Activated naive CD4-positive, alpha-beta T cell treated with anti-CD3 and anti-CD28 coated beads, Interleukin-2, amount 50 U/mL, for 24 hours (primary cell): ENCODE results near the gene TCP10L.

Source experiments
- H3K27ac Mint-ChIP-seq: one replicate; pipeline ENCODE4 v1.8.0; 2021; ENCODE audit warnings: mild to moderate bottlenecking, mixed read lengths
- H3K27me3 Mint-ChIP-seq: one replicate; pipeline ENCODE4 v1.8.0; 2021; ENCODE audit warnings: mixed read lengths
- H3K36me3 Mint-ChIP-seq: one replicate; pipeline ENCODE4 v1.8.0; 2021; ENCODE audit warnings: mixed read lengths
- H3K4me1 Mint-ChIP-seq: one replicate; pipeline ENCODE4 v1.8.0; 2021; ENCODE audit warnings: mixed read lengths
- H3K4me3 Mint-ChIP-seq: one replicate; pipeline ENCODE4 v1.8.0; 2021; ENCODE audit warnings: mild to moderate bottlenecking, mixed read lengths
- H3K9me3 Mint-ChIP-seq: one replicate; pipeline ENCODE4 v1.8.0; 2021; ENCODE audit warnings: mixed read lengths

The TCP10L gene

GRCh38 chr21:32597205-32597604, 11.9 kb upstream of the TCP10L start:
- no peaks in the 10 kb centered on the region for H3K9me3 Mint-ChIP-seq
- H3K36me3 Mint-ChIP-seq, result peaks cover 2% of the 10 kb centered on the region
- no peak overlapping the region for H3K27ac Mint-ChIP-seq
- H3K27me3 Mint-ChIP-seq, result no peaks in the 10 kb centered on the region
- no peak overlapping the region for H3K4me3 Mint-ChIP-seq
- H3K4me1 Mint-ChIP-seq, result no peaks in the 10 kb centered on the region

- Mint-ChIP-seq H3K4me3 (no peak overlapping the region), H3K27ac (no peak overlapping the region)
Measured at GRCh38 chr21:32595431-32595830, 10.1 kb upstream of the TCP10L start.

GRCh38 chr21:32593690-32594089, 8.4 kb upstream of the TCP10L start:
- Mint-ChIP-seq H3K4me1 (no peaks in the 10 kb centered on the region), H3K27ac (no peak overlapping the region), H3K4me3 (no peak overlapping the region), H3K27me3 (no peaks in the 10 kb centered on the region), H3K9me3 (no peaks in the 10 kb centered on the region), H3K36me3 (no peaks in the 10 kb centered on the region)

More at GRCh38 chr21:32595431-32595830, 10.1 kb upstream of the TCP10L start:
- Mint-ChIP-seq H3K27me3 (no peaks in the 10 kb centered on the region), H3K9me3 (no peaks in the 10 kb centered on the region), H3K4me1 (no peaks in the 10 kb centered on the region), H3K36me3 (no peaks in the 10 kb centered on the region)

GRCh38 chr21:32592929-32593502, 7.7 kb upstream of the TCP10L start:
- Mint-ChIP-seq H3K36me3 (no peaks in the 10 kb centered on the region), H3K4me3 (no peak overlapping the region), H3K27me3 (no peaks in the 10 kb centered on the region), H3K4me1 (no peaks in the 10 kb centered on the region), H3K27ac (no peak overlapping the region), H3K9me3 (no peaks in the 10 kb centered on the region)

GRCh38 chr21:32590130-32590529, 4.8 kb upstream of the TCP10L start:
- Mint-ChIP-seq H3K4me1 (no peaks in the 10 kb centered on the region), H3K9me3 (no peaks in the 10 kb centered on the region), H3K27me3 (no peaks in the 10 kb centered on the region), H3K36me3 (no peaks in the 10 kb centered on the region), H3K4me3 (no peak overlapping the region), H3K27ac (no peak overlapping the region)

- Mint-ChIP-seq H3K4me3 (no peak overlapping the region), H3K4me1 (no peaks in the 10 kb centered on the region), H3K27ac (no peak overlapping the region), H3K36me3 (no peaks in the 10 kb centered on the region), H3K9me3 (no peaks in the 10 kb centered on the region), H3K27me3 (no peaks in the 10 kb centered on the region)
Measured at GRCh38 chr21:32587651-32588050, 2.3 kb upstream of the TCP10L start.

GRCh38 chr21:32587120-32587519, 1.8 kb upstream of the TCP10L start:
- Mint-ChIP-seq H3K4me3 (no peak overlapping the region), H3K9me3 (no peaks in the 10 kb centered on the region), H3K36me3 (no peaks in the 10 kb centered on the region), H3K27ac (no peak overlapping the region), H3K27me3 (no peaks in the 10 kb centered on the region), H3K4me1 (no peaks in the 10 kb centered on the region)

GRCh38 chr21:32585970-32586369, 647 bp upstream of the TCP10L start:
- Mint-ChIP-seq H3K27me3 (no peaks in the 10 kb centered on the region), H3K36me3 (no peaks in the 10 kb centered on the region), H3K4me1 (no peaks in the 10 kb centered on the region), H3K4me3 (no peak overlapping the region), H3K27ac (no peak overlapping the region), H3K9me3 (no peaks in the 10 kb centered on the region)

GRCh38 chr21:32584472-32584871, 851 bp downstream of the TCP10L start:
- Mint-ChIP-seq H3K4me1 (no peaks in the 10 kb centered on the region), H3K27ac (no peak overlapping the region), H3K36me3 (no peaks in the 10 kb centered on the region), H3K27me3 (no peaks in the 10 kb centered on the region), H3K9me3 (no peaks in the 10 kb centered on the region), H3K4me3 (no peak overlapping the region)

GRCh38 chr21:32581732-32582131, 3.6 kb downstream of the TCP10L start:
- Mint-ChIP-seq H3K27ac (no peak overlapping the region), H3K36me3 (no peaks in the 10 kb centered on the region), H3K4me1 (no peaks in the 10 kb centered on the region), H3K9me3 (no peaks in the 10 kb centered on the region), H3K4me3 (no peak overlapping the region), H3K27me3 (no peaks in the 10 kb centered on the region)

GRCh38 chr21:32580949-32581348, 4.4 kb downstream of the TCP10L start:
- Mint-ChIP-seq H3K27me3 (no peaks in the 10 kb centered on the region), H3K4me3 (no peak overlapping the region), H3K27ac (no peak overlapping the region), H3K9me3 (no peaks in the 10 kb centered on the region), H3K36me3 (no peaks in the 10 kb centered on the region), H3K4me1 (no peaks in the 10 kb centered on the region)

- Mint-ChIP-seq H3K36me3 (no peaks in the 10 kb centered on the region), H3K27ac (no peak overlapping the region), H3K4me1 (no peaks in the 10 kb centered on the region), H3K27me3 (no peaks in the 10 kb centered on the region), H3K4me3 (no peak overlapping the region), H3K9me3 (no peaks in the 10 kb centered on the region)
Measured at GRCh38 chr21:32578107-32578691, 7.1 kb downstream of the TCP10L start.

- Mint-ChIP-seq H3K36me3 (no peaks in the 10 kb centered on the region), H3K27me3 (no peaks in the 10 kb centered on the region), H3K9me3 (no peaks in the 10 kb centered on the region), H3K27ac (no peak overlapping the region), H3K4me1 (peaks cover under 1% of the 10 kb centered on the region), H3K4me3 (no peak overlapping the region)
Measured at GRCh38 chr21:32576011-32576410, 9.3 kb downstream of the TCP10L start.

- no peak overlapping the region for H3K27ac Mint-ChIP-seq
- H3K4me1 Mint-ChIP-seq, result peaks cover 3% of the 10 kb centered on the region
- H3K27me3 Mint-ChIP-seq, result no peaks in the 10 kb centered on the region
- H3K9me3 Mint-ChIP-seq, result no peaks in the 10 kb centered on the region
- no peak overlapping the region for H3K4me3 Mint-ChIP-seq
- no peaks in the 10 kb centered on the region for H3K36me3 Mint-ChIP-seq
Measured at GRCh38 chr21:32574946-32575925, 10.1 kb downstream of the TCP10L start.

- no peaks in the 10 kb centered on the region for H3K9me3 Mint-ChIP-seq
- H3K4me1 Mint-ChIP-seq, result peaks cover 15% of the 10 kb centered on the region
- H3K4me3 Mint-ChIP-seq, result no peak overlapping the region
- H3K27ac Mint-ChIP-seq, result no peak overlapping the region
- no peaks in the 10 kb centered on the region for H3K36me3 Mint-ChIP-seq
- H3K27me3 Mint-ChIP-seq, result no peaks in the 10 kb centered on the region
Measured at GRCh38 chr21:32572574-32573420, 12.5 kb downstream of the TCP10L start.
